Measurements from ENCODE around the gene PTPRB. TPM values are rescaled to one million over a fixed set of nuclear protein-coding genes. Genes with fewer than 3 reads are reported as not detected.

Gene PTPRB
- total RNA-seq, 2 donors from 2014 or later, result not detected

GRCh38 chr12:70604662-70605061 is 32.6 kb downstream of the PTPRB start:
- H3K36me3 Mint-ChIP-seq (ENCODE audit: low read depth), result no peaks in the 10 kb centered on the region
- no peak for DNase-seq
- peaks cover 34% of the 10 kb centered on the region for H3K27me3 Mint-ChIP-seq
- peaks cover 4% of the 10 kb centered on the region for H3K4me1 Mint-ChIP-seq
- H3K9me3 ChIP-seq (ENCODE audit: control insufficient read depth, low read length, poor library complexity, severe bottlenecking), result no peaks in the 10 kb centered on the region
- H3K27ac Mint-ChIP-seq, result no peak overlapping the region
- H3K4me3 Mint-ChIP-seq, result no peak overlapping the region
- ATAC-seq, result no peak

GRCh38 chr12:70603044-70603443 is 34.2 kb downstream of the PTPRB start:
- Mint-ChIP-seq H3K27me3 (peaks cover 19% of the 10 kb centered on the region), H3K4me1 (no peaks in the 10 kb centered on the region), H3K27ac (no peak overlapping the region), H3K36me3 (ENCODE audit: low read depth) (no peaks in the 10 kb centered on the region), H3K4me3 (no peak overlapping the region)
- H3K9me3 ChIP-seq (ENCODE audit: control insufficient read depth, low read length, poor library complexity, severe bottlenecking), result no peaks in the 10 kb centered on the region
- ATAC-seq, result no peak
- no peak for DNase-seq

GRCh38 chr12:70598467-70599193 is 38.6 kb downstream of the PTPRB start:
- no peak overlapping the region for H3K27ac Mint-ChIP-seq
- DNase-seq, result no peak
- no peak overlapping the region for H3K4me3 Mint-ChIP-seq
- no peaks in the 10 kb centered on the region for H3K4me1 Mint-ChIP-seq
- no peak for ATAC-seq
- H3K9me3 ChIP-seq (ENCODE audit: control insufficient read depth, low read length, poor library complexity, severe bottlenecking), result no peaks in the 10 kb centered on the region
- H3K36me3 Mint-ChIP-seq (ENCODE audit: low read depth), result no peaks in the 10 kb centered on the region
- H3K27me3 Mint-ChIP-seq, result peaks cover 5% of the 10 kb centered on the region

- no peaks in the 10 kb centered on the region for H3K9me3 ChIP-seq (ENCODE audit: control insufficient read depth, low read length, poor library complexity, severe bottlenecking)
- ATAC-seq (no peak), DNase-seq (no peak)
- peaks cover 3% of the 10 kb centered on the region for H3K36me3 Mint-ChIP-seq (ENCODE audit: low read depth)
- H3K27me3 Mint-ChIP-seq, result peaks cover 35% of the 10 kb centered on the region
- H3K27ac Mint-ChIP-seq, result no peak overlapping the region
- no peak overlapping the region for H3K4me3 Mint-ChIP-seq
- peaks cover 3% of the 10 kb centered on the region for H3K4me1 Mint-ChIP-seq
Measured at GRCh38 chr12:70592664-70593063, 44.6 kb downstream of the PTPRB start.

- peaks cover 35% of the 10 kb centered on the region for H3K27me3 Mint-ChIP-seq
- H3K4me1 Mint-ChIP-seq, result peaks cover 3% of the 10 kb centered on the region
- no peak overlapping the region for H3K4me3 Mint-ChIP-seq
- H3K36me3 Mint-ChIP-seq (ENCODE audit: low read depth), result peaks cover 3% of the 10 kb centered on the region
- DNase-seq, result no peak
- H3K27ac Mint-ChIP-seq, result no peak overlapping the region
- no peaks in the 10 kb centered on the region for H3K9me3 ChIP-seq (ENCODE audit: control insufficient read depth, low read length, poor library complexity, severe bottlenecking)
- no peak for ATAC-seq
Measured at GRCh38 chr12:70590549-70591226, 46.5 kb downstream of the PTPRB start.

DNA sequence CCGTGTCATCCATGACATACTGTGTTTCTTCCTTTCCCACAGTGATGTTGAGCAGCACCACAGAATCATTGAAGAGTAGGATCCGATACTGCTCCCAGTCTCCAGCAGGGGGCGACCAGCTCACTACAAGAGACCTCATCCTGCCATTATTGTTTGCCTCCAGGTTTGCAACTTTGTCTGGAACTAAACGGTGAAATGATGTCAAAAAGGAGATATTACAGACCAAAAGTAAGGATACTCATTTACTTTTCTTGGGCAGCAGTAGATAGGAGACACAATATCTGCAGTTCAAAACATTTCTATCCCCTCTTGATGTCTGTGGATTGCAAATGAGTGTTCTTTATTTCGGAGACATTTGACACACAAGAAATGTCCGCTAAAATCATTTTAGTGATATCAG is 47.2 kb downstream of the PTPRB start:
- Mint-ChIP-seq H3K27ac (no peak overlapping the region), H3K4me3 (no peak overlapping the region), H3K4me1 (peaks cover 3% of the 10 kb centered on the region), H3K36me3 (ENCODE audit: low read depth) (peaks cover 3% of the 10 kb centered on the region), H3K27me3 (peaks cover 35% of the 10 kb centered on the region)
- DNase-seq (peak in 2 of 3 donors; percentile 13 to 45), ATAC-seq (peak; percentile 77)
- H3K9me3 ChIP-seq (ENCODE audit: control insufficient read depth, low read length, poor library complexity, severe bottlenecking), result no peaks in the 10 kb centered on the region

- no peak overlapping the region for H3K4me3 Mint-ChIP-seq
- no peaks in the 10 kb centered on the region for H3K36me3 Mint-ChIP-seq (ENCODE audit: low read depth)
- DNase-seq (no peak), ATAC-seq (no peak)
- H3K9me3 ChIP-seq (ENCODE audit: control insufficient read depth, low read length, poor library complexity, severe bottlenecking), result no peaks in the 10 kb centered on the region
- H3K27me3 Mint-ChIP-seq, result peaks cover 33% of the 10 kb centered on the region
- H3K27ac Mint-ChIP-seq, result no peak overlapping the region
- H3K4me1 Mint-ChIP-seq, result no peaks in the 10 kb centered on the region
Measured at GRCh38 chr12:70584332-70584731, 52.9 kb downstream of the PTPRB start.

DNA sequence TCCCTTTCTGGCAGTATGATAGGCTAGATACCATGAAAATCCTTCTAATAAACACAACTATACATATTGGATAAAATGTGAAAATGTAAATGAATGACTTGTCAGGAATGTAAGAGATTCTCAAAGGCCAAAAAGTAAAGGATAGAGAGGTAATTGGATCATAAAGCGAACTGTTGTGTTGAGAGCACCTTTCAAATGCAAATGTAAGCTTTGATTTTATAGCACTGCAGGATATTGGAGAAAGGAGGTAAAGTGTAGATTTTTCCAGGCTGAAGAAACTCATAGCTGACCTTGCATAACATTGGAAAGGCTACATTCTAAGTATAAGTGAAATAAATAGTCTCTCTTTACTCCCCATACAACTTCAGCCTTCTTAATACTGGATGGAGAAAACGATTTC is 54.0 kb downstream of the PTPRB start:
- DNase-seq, result no peak
- no peaks in the 10 kb centered on the region for H3K9me3 ChIP-seq (ENCODE audit: control insufficient read depth, low read length, poor library complexity, severe bottlenecking)
- ATAC-seq, result no peak
- Mint-ChIP-seq H3K4me1 (no peaks in the 10 kb centered on the region), H3K36me3 (ENCODE audit: low read depth) (no peaks in the 10 kb centered on the region), H3K4me3 (no peak overlapping the region), H3K27ac (no peak overlapping the region), H3K27me3 (peaks cover 33% of the 10 kb centered on the region)

DNA sequence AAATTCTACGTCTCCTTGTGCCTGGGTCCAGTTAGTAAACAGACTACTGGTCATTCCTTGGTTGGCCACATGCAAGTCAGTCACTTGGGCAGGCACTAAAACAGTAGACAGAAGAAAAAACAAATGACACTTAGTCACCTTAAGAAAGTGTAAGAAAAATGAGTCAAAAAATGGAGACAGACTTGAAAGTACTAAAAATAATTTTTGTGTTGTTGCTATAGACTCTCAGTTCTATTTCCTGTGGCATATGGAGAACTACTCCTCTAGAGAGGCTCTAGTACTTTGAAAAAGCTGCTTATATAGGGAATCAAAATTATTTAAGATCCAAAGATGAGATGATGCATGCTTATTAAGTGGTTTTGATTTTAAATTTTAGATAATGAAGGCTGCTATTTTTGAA is 56.0 kb downstream of the PTPRB start:
- H3K36me3 Mint-ChIP-seq (ENCODE audit: low read depth), result no peaks in the 10 kb centered on the region
- ATAC-seq (no peak), DNase-seq (no peak)
- no peaks in the 10 kb centered on the region for H3K9me3 ChIP-seq (ENCODE audit: control insufficient read depth, low read length, poor library complexity, severe bottlenecking)
- H3K4me3 Mint-ChIP-seq, result no peak overlapping the region
- H3K4me1 Mint-ChIP-seq, result no peaks in the 10 kb centered on the region
- H3K27ac Mint-ChIP-seq, result no peak overlapping the region
- peaks cover 37% of the 10 kb centered on the region for H3K27me3 Mint-ChIP-seq

DNA sequence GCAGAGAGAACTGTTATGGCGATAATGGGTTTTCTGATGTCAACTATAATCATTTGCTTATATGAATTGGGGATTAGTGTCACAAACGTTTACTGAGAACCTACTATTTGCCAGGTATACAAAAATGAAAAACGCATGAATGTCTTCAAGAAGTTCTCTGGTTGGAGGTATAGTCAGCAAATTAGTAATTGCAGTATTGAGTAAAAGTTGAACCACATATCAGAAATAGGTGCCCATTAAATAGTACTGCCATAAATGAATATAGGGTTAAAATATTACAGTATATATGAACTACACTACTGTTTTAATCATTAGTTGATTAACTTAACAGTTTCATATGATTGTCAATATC is 60.0 kb downstream of the PTPRB start:
- no peaks in the 10 kb centered on the region for H3K9me3 ChIP-seq (ENCODE audit: control insufficient read depth, low read length, poor library complexity, severe bottlenecking)
- DNase-seq (no peak), ATAC-seq (no peak)
- H3K4me3 Mint-ChIP-seq, result no peak overlapping the region
- H3K27me3 Mint-ChIP-seq, result peaks cover 35% of the 10 kb centered on the region
- H3K36me3 Mint-ChIP-seq (ENCODE audit: low read depth), result no peaks in the 10 kb centered on the region
- H3K27ac Mint-ChIP-seq, result no peak overlapping the region
- H3K4me1 Mint-ChIP-seq, result no peaks in the 10 kb centered on the region

DNA sequence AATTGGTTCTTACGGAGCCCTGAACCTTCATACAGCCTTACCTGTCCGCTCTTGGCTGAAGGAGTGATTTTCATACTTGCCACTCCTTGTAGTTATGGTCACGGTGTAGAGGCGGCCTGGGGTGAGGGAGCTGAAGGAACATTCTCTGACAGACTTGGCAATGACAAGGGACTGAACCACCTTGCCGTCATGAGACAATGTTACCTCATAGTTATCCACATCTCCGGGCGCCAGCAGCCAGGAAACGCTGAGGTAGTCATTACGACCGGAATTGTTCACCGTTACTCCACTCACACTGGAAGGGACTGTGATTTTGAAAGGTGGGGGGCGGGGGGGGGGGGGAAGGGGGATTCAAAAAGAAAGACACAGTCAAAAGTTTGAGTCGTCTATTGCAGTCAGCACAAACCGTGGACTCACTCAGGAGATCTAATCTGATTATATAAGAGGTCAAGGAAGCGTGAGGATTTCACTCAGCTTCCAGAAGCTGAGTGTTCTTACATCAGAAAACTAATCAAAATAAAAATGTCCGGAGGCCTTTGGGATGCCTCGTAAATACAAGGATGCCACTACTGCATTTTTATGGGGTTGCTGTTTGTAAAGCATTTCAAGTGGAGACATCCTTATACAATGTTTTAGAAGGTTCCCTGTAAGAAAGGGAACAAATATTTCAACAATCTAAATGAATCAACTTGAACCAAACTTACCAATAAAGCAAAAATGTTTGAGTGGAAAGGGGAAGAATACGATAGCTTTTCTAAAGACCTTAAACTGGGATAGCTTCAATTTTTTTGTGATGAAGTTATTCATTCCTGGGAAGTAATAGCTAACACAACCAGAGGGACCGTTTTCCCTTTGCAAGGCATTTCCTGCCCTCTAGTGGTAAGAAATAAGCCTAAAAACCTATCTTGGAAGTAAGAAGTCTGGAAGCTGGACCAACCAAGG is 60.6 kb downstream of the PTPRB start:
- ATAC-seq (no peak), DNase-seq (no peak)
- H3K9me3 ChIP-seq (ENCODE audit: control insufficient read depth, low read length, poor library complexity, severe bottlenecking), result no peaks in the 10 kb centered on the region
- no peaks in the 10 kb centered on the region for H3K36me3 Mint-ChIP-seq (ENCODE audit: low read depth)
- H3K4me3 Mint-ChIP-seq, result no peak overlapping the region
- H3K27me3 Mint-ChIP-seq, result peaks cover 39% of the 10 kb centered on the region
- no peaks in the 10 kb centered on the region for H3K4me1 Mint-ChIP-seq
- no peak overlapping the region for H3K27ac Mint-ChIP-seq

- Mint-ChIP-seq H3K4me3 (no peak overlapping the region), H3K36me3 (ENCODE audit: low read depth) (peaks cover 4% of the 10 kb centered on the region), H3K27me3 (peaks cover 32% of the 10 kb centered on the region), H3K27ac (no peak overlapping the region), H3K4me1 (no peaks in the 10 kb centered on the region)
- DNase-seq (no peak), ATAC-seq (no peak)
- no peaks in the 10 kb centered on the region for H3K9me3 ChIP-seq (ENCODE audit: control insufficient read depth, low read length, poor library complexity, severe bottlenecking)
Measured at GRCh38 chr12:70571705-70572268, 65.4 kb downstream of the PTPRB start.

DNA sequence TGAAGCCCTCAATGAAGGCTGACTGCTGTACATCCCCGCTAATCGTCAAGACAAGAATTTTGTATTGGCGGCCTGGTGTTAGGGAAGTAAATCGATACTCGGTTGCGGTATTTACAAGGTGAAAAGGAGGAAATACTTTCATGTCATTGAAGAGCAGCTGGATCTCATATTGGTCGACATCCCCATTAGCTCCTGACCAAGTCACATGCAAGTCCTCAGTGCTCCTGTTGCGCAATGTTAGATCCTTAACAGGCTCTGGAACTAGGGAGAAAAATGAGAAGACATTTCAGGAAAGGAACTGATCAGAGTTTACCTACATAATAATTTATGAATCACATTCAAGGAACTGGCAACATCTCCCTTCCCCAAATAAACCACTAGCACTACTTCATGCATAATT is 66.2 kb downstream of the PTPRB start:
- Mint-ChIP-seq H3K27me3 (peaks cover 32% of the 10 kb centered on the region), H3K4me1 (no peaks in the 10 kb centered on the region), H3K36me3 (ENCODE audit: low read depth) (peaks cover 4% of the 10 kb centered on the region), H3K27ac (no peak overlapping the region), H3K4me3 (no peak overlapping the region)
- no peaks in the 10 kb centered on the region for H3K9me3 ChIP-seq (ENCODE audit: control insufficient read depth, low read length, poor library complexity, severe bottlenecking)
- ATAC-seq (no peak), DNase-seq (no peak)
